Measurements from ENCODE around the gene KRTAP4-11. TPM values are rescaled to one million over a fixed set of nuclear protein-coding genes. Genes with fewer than 3 reads are reported as not detected.

Gene KRTAP4-11
- total RNA-seq, 1 donor from 2014 or later, result not detected

- Mint-ChIP-seq H3K27me3 (ENCODE audit: low read depth) (peaks cover 23% of the 10 kb centered on the region), H3K4me3 (no peak overlapping the region), H3K27ac (ENCODE audit: unreplicated experiment) (no peak overlapping the region), H3K9me3 (no peaks in the 10 kb centered on the region), H3K4me1 (no peaks in the 10 kb centered on the region), H3K36me3 (ENCODE audit: low read depth) (no peaks in the 10 kb centered on the region)
- TF ChIP-seq CTCF (conservative IDR thresholded peaks at IDR 0.05), result no peak
- no peak for DNase-seq (ENCODE audit: low read depth, low spot score)
Observed at GRCh38 chr17:41076788-41077187, 41.4 kb downstream of the KRTAP4-11 start.

- no peak for DNase-seq (ENCODE audit: low read depth, low spot score)
- Mint-ChIP-seq H3K27me3 (ENCODE audit: low read depth) (peaks cover 23% of the 10 kb centered on the region), H3K9me3 (no peaks in the 10 kb centered on the region), H3K4me3 (no peak overlapping the region), H3K27ac (ENCODE audit: unreplicated experiment) (no peak overlapping the region), H3K36me3 (ENCODE audit: low read depth) (no peaks in the 10 kb centered on the region), H3K4me1 (no peaks in the 10 kb centered on the region)
- TF ChIP-seq CTCF (conservative IDR thresholded peaks at IDR 0.05), result no peak
Observed at GRCh38 chr17:41073676-41074075, 44.5 kb downstream of the KRTAP4-11 start.

- no peak for DNase-seq (ENCODE audit: low read depth, low spot score)
- Mint-ChIP-seq H3K27ac (ENCODE audit: unreplicated experiment) (no peak overlapping the region), H3K4me1 (no peaks in the 10 kb centered on the region), H3K4me3 (no peak overlapping the region), H3K27me3 (ENCODE audit: low read depth) (peaks cover 17% of the 10 kb centered on the region), H3K9me3 (no peaks in the 10 kb centered on the region), H3K36me3 (ENCODE audit: low read depth) (no peaks in the 10 kb centered on the region)
- TF ChIP-seq CTCF (conservative IDR thresholded peaks at IDR 0.05), result no peak
Observed at GRCh38 chr17:41071606-41072360, 46.4 kb downstream of the KRTAP4-11 start.

GRCh38 chr17:41069031-41069430 lies 49.1 kb downstream of the KRTAP4-11 start:
- Mint-ChIP-seq H3K9me3 (no peaks in the 10 kb centered on the region), H3K36me3 (ENCODE audit: low read depth) (no peaks in the 10 kb centered on the region), H3K4me1 (no peaks in the 10 kb centered on the region), H3K27me3 (ENCODE audit: low read depth) (no peaks in the 10 kb centered on the region), H3K27ac (ENCODE audit: unreplicated experiment) (no peak overlapping the region), H3K4me3 (no peak overlapping the region)
- TF ChIP-seq CTCF (conservative IDR thresholded peaks at IDR 0.05), result no peak
- no peak for DNase-seq (ENCODE audit: low read depth, low spot score)

- Mint-ChIP-seq H3K4me3 (no peak overlapping the region), H3K27ac (ENCODE audit: unreplicated experiment) (no peak overlapping the region), H3K36me3 (ENCODE audit: low read depth) (no peaks in the 10 kb centered on the region), H3K4me1 (no peaks in the 10 kb centered on the region), H3K27me3 (ENCODE audit: low read depth) (no peaks in the 10 kb centered on the region), H3K9me3 (no peaks in the 10 kb centered on the region)
- no peak for TF ChIP-seq CTCF (conservative IDR thresholded peaks at IDR 0.05)
- no peak for DNase-seq (ENCODE audit: low read depth, low spot score)
Observed at GRCh38 chr17:41067281-41067680, 50.9 kb downstream of the KRTAP4-11 start.

Other genes starting within 250 kb of the KRTAP4-11 start
- gene KRT20, start 233.1 kb downstream of the KRTAP4-11 start, total RNA-seq, result not detected in 2 replicates
- gene KRT23, start 180.7 kb downstream of the KRTAP4-11 start, total RNA-seq, result not detected in 2 replicates
- not detected in 2 replicates for gene KRT39, start 151.4 kb downstream of the KRTAP4-11 start, total RNA-seq
- gene KRT40, start 134.0 kb downstream of the KRTAP4-11 start, total RNA-seq, result not detected in 2 replicates
- gene KRTAP3-3, start 124.2 kb downstream of the KRTAP4-11 start, total RNA-seq, result not detected in 2 replicates
- not detected in 2 replicates for gene KRTAP3-2, start 118.5 kb downstream of the KRTAP4-11 start, total RNA-seq
- not detected in 2 replicates for gene KRTAP3-1, start 109.2 kb downstream of the KRTAP4-11 start, total RNA-seq
- gene KRTAP1-5, start 91.2 kb downstream of the KRTAP4-11 start, total RNA-seq, result not detected in 2 replicates
- gene KRTAP1-4, start 88.2 kb downstream of the KRTAP4-11 start, total RNA-seq, result not detected in 2 replicates
- gene KRTAP1-3, start 83.5 kb downstream of the KRTAP4-11 start, total RNA-seq, result not detected in 2 replicates
- gene KRTAP1-1, start 76.9 kb downstream of the KRTAP4-11 start, total RNA-seq, result not detected in 2 replicates
- not detected in 2 replicates for gene KRTAP2-1, start 71.1 kb downstream of the KRTAP4-11 start, total RNA-seq
- not detected in 2 replicates for gene KRTAP2-2, start 63.1 kb downstream of the KRTAP4-11 start, total RNA-seq
- not detected in 2 replicates for gene KRTAP2-3, start 58.3 kb downstream of the KRTAP4-11 start, total RNA-seq
- gene KRTAP2-4, start 52.5 kb downstream of the KRTAP4-11 start, total RNA-seq, result not detected in 2 replicates
- gene KRTAP4-7, start 34.2 kb downstream of the KRTAP4-11 start, total RNA-seq, result not detected in 2 replicates
- gene KRTAP4-8, start 20.2 kb downstream of the KRTAP4-11 start, total RNA-seq, result not detected in 2 replicates
- gene KRTAP4-16, start 16.2 kb downstream of the KRTAP4-11 start, total RNA-seq, result not detected in 2 replicates
- gene KRTAP4-9, start 13.0 kb downstream of the KRTAP4-11 start, total RNA-seq, result not detected in 2 replicates
- not detected in 2 replicates for gene KRTAP4-12, start 5.8 kb upstream of the KRTAP4-11 start, total RNA-seq
- gene KRTAP4-6, start 22.2 kb upstream of the KRTAP4-11 start, total RNA-seq, result not detected in 2 replicates
- not detected in 2 replicates for gene KRTAP4-5, start 31.5 kb upstream of the KRTAP4-11 start, total RNA-seq
- gene KRTAP4-4, start 42.4 kb upstream of the KRTAP4-11 start, total RNA-seq, result not detected in 2 replicates
- gene KRTAP4-3, start 49.8 kb upstream of the KRTAP4-11 start, total RNA-seq, result not detected in 2 replicates
- not detected in 2 replicates for gene KRTAP4-2, start 59.8 kb upstream of the KRTAP4-11 start, total RNA-seq
- gene KRTAP4-1, start 66.5 kb upstream of the KRTAP4-11 start, total RNA-seq, result not detected in 2 replicates
- not detected in 2 replicates for gene KRTAP9-1, start 71.5 kb upstream of the KRTAP4-11 start, total RNA-seq
- gene KRTAP9-2, start 108.3 kb upstream of the KRTAP4-11 start, total RNA-seq, result not detected in 2 replicates
- gene KRTAP9-3, start 114.1 kb upstream of the KRTAP4-11 start, total RNA-seq, result not detected in 2 replicates
- gene KRTAP9-8, start 119.6 kb upstream of the KRTAP4-11 start, total RNA-seq, result not detected in 2 replicates
- not detected in 2 replicates for gene KRTAP9-4, start 131.3 kb upstream of the KRTAP4-11 start, total RNA-seq
- not detected in 2 replicates for gene KRTAP9-9, start 137.0 kb upstream of the KRTAP4-11 start, total RNA-seq
- not detected in 2 replicates for gene KRTAP9-6, start 147.0 kb upstream of the KRTAP4-11 start, total RNA-seq
- gene KRTAP9-7, start 157.3 kb upstream of the KRTAP4-11 start, total RNA-seq, result not detected in 2 replicates
- gene KRTAP29-1, start 184.5 kb upstream of the KRTAP4-11 start, total RNA-seq, result not detected in 2 replicates
- gene KRTAP16-1, start 190.9 kb upstream of the KRTAP4-11 start, total RNA-seq, result not detected in 2 replicates
- gene KRTAP17-1, start 197.3 kb upstream of the KRTAP4-11 start, total RNA-seq, result not detected in 2 replicates
- gene KRT33A, start 232.5 kb upstream of the KRTAP4-11 start, total RNA-seq, result not detected in 2 replicates